K562 (cell line): Measurements from ENCODE around the gene DCTN2. TPM values are rescaled to one million over a fixed set of nuclear protein-coding genes. Genes with fewer than 3 reads are reported as not detected.

ENCODE experiments used
- ADNP ChIP-seq: fragments of 200-800 bp; sonication (Bioruptor generic); IDR thresholded peaks from 2 replicates; pipeline ENCODE4 v1.6.1; 2016; ENCODE audit warnings: missing genetic modification characterization, missing compliant biosample characterization
- ATF3 ChIP-seq, 2 experiments: fragments of 450-650 bp in 1 of 2; sonication (generic) in 1 of 2; formaldehyde crosslinking in 1 of 2; IDR thresholded peaks in 1 of 2; conservative IDR thresholded peaks in 1 of 2; 2 replicates each; pipeline versions ENCODE4 v1.6.1 to v1.8.1; 2016 to 2023; ENCODE audit warnings: mild to moderate bottlenecking in 2 of 2, moderate library complexity in 2 of 2, inconsistent platforms in 1 of 2, missing genetic modification reagents in 1 of 2
- GABPB1 ChIP-seq: sonication (generic); formaldehyde crosslinking; IDR thresholded peaks from 2 replicates; pipeline ENCODE4 v1.8.0; 2022; ENCODE audit warnings: mild to moderate bottlenecking, missing genetic modification reagents
- GATAD2B ChIP-seq: fragments of 450-650 bp; IDR thresholded peaks from 2 replicates; pipeline ENCODE4 v1.6.1; 2017; ENCODE audit warnings: mild to moderate bottlenecking, borderline replicate concordance
- HLTF ChIP-seq: fragments of 450-650 bp; IDR thresholded peaks from 2 replicates; pipeline ENCODE4 v1.6.1; 2016
- LARP7 ChIP-seq: fragments of 450-650 bp; IDR thresholded peaks from 2 replicates; pipeline ENCODE4 v1.6.1; 2016
- MBD1 ChIP-seq: fragments of 250-450 bp; sonication (Bioruptor Pico); IDR thresholded peaks from 2 replicates; pipeline ENCODE4 v1.8.0; 2022; ENCODE audit warnings: inconsistent platforms
- MTF1 ChIP-seq: fragments of 250-450 bp; sonication (Bioruptor Pico); IDR thresholded peaks from 2 replicates; pipeline ENCODE4 v1.9.0; 2021; ENCODE audit warnings: moderate library complexity, mild to moderate bottlenecking, inconsistent platforms, borderline replicate concordance
- PCBP2 ChIP-seq: fragments of 200-400 bp; formaldehyde crosslinking; IDR thresholded peaks from 2 replicates; pipeline ENCODE4 v1.6.1; 2018; ENCODE audit warnings: low read length, low read depth, mild to moderate bottlenecking, moderate library complexity; ENCODE audit not compliant: poor library complexity, severe bottlenecking
- SMC3 ChIP-seq: conservative IDR thresholded peaks from 2 replicates; pipeline ENCODE4 v1.6.1; 2011; ENCODE audit warnings: low read depth, low read length, improper control_type of control experiment; ENCODE audit not compliant: insufficient read depth
- SREBF1 ChIP-seq: fragments of 150-350 bp; IDR thresholded peaks from 2 replicates; pipeline ENCODE4 v1.6.1; 2014; ENCODE audit warnings: antibody characterized with exemption, low read depth, low read length, borderline replicate concordance
- THRA ChIP-seq: fragments of 450-650 bp; IDR thresholded peaks from 2 replicates; pipeline ENCODE4 v1.6.1; 2017; ENCODE audit warnings: mild to moderate bottlenecking, moderate library complexity
- XRCC4 ChIP-seq: IDR thresholded peaks from one replicate; pipeline ENCODE4 v1.6.1; 2011; ENCODE audit not compliant: insufficient read depth, insufficient read length; ENCODE audit errors: extremely low read depth
- ZBTB9 ChIP-seq: fragments of 450-650 bp; formaldehyde crosslinking; IDR thresholded peaks from 2 replicates; pipeline ENCODE4 v1.4.0; 2020; ENCODE audit warnings: mild to moderate bottlenecking, moderate library complexity
- ZNF324 ChIP-seq: fragments of 250-450 bp; sonication (Bioruptor Pico); IDR thresholded peaks from 2 replicates; pipeline ENCODE4 v1.4.0; 2020; ENCODE audit warnings: mild to moderate bottlenecking
- ZNF75A ChIP-seq: fragments of 450-650 bp; formaldehyde crosslinking; IDR thresholded peaks from 2 replicates; pipeline ENCODE4 v1.4.0; 2020; ENCODE audit warnings: mild to moderate bottlenecking
- polyA plus RNA-seq, 8 experiments: library from polyadenylated mRNA; depleted of rRNA in 4 of 8; stranded (reverse) in 5 of 8; unstranded in 3 of 8; fragments of >200 nt; fragmentation: Nextera tagmentation in 2 of 8; fragmentation: Illumina TruSeq in 1 of 8; extraction: Ambion mirVana in 2 of 8; extraction: Trizol in 1 of 8; gene quantifications; 2 replicates each; pipeline versions ENCODE4 v1.2.1 to v1.2.3, GENCODE V29; 2011 to 2014; ENCODE audit warnings: inconsistent platforms in 1 of 8, missing spikeins in 1 of 8
- total RNA-seq, 7 experiments: library from RNA; depleted of rRNA in 6 of 7; stranded (reverse); fragments of >200 nt in 6 of 7; fragmentation: Illumina TruSeq in 2 of 7; extraction: Trizol in 2 of 7; gene quantifications; 2 replicates each; pipeline versions ENCODE4 v1.2.1 to v1.2.3, GENCODE V29; 2011 to 2021; ENCODE audit warnings: low replicate concordance in 1 of 7
- TF ChIP-seq, protein P1 (sequence below): fragments of 450-650 bp; formaldehyde crosslinking; IDR thresholded peaks from 2 replicates; pipeline ENCODE4 v1.4.0; 2020; ENCODE audit warnings: mild to moderate bottlenecking, moderate library complexity
- TF ChIP-seq, protein P2 (sequence below): fragments of 250-450 bp; sonication (Bioruptor Pico); IDR thresholded peaks from 2 replicates; pipeline ENCODE4 v1.5.0; 2021

The DCTN2 gene
- total and polyA plus RNA-seq, 9 of the 15 experiments (the other 6 are each of a cell fraction or from before 2014, with no cell fraction given): 43.6 to 270 (median 125) TPM

DNA sequence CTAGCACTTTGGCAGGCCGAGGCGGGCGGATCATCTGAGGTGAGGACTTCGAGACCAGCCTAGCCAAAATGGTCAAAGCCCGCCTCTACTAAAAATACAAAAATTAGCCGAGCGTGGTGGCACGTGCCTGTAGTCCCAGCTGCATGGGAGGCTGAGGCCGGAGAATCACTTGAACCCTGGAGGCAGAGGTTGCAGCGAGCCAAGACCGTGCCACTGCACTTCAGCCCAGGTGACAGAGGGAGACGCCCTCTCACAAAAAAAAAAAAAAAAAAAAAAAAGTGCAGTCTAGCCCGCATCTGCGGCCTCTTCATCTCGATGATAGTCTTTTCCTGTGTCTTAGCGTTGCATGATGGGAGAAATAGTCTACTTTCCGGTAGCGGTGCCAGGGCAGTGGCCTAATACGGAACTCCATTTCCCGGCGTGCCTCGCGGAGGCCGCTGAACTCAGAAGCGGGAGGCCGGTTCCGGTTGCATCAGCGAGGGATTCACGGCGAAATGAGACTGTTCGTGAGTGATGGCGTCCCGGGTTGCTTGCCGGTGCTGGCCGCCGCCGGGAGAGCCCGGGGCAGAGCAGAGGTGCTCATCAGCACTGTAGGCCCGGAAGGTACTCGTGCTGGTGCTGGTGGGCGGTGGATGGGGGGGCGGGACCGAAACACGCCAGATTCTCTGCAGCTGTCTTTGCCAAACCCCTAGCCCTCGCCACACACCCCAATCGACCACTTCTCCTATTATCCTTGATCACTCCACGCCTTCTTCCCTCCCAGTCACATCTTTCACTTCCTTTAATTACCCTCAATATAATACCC, 59.2 kb downstream of the DCTN2 start, which contains the start of gene MARS1 (continued):
- TF ChIP-seq MBD1: no peak; the same call in 1 of the 2 replicates
- TF ChIP-seq LARP7: no peak
- TF ChIP-seq XRCC4: no peak
- TF ChIP-seq SMC3: no peak
- no peak for TF ChIP-seq SREBF1
- TF ChIP-seq ATF3 (IDR thresholded peaks at IDR 0.05): peak; percentile 98
- TF ChIP-seq ATF3 (CRISPR knock-in tag; conservative IDR thresholded peaks at IDR 0.05): peak; percentile 97
- no peak for TF ChIP-seq THRA
- TF ChIP-seq ZBTB9 (CRISPR knock-in tag): 0 out of 2 replicates have a peak, but pooled peaks have one; percentile 16
- TF ChIP-seq ZNF324 (CRISPR knock-in tag): no peak
- TF ChIP-seq PCBP2: no peak
- no peak for TF ChIP-seq ZNF75A (CRISPR knock-in tag)
- 0 out of 2 replicates have a peak, but pooled peaks have one; percentile 68 for TF ChIP-seq ADNP (tag)
- TF ChIP-seq, protein P1, sequence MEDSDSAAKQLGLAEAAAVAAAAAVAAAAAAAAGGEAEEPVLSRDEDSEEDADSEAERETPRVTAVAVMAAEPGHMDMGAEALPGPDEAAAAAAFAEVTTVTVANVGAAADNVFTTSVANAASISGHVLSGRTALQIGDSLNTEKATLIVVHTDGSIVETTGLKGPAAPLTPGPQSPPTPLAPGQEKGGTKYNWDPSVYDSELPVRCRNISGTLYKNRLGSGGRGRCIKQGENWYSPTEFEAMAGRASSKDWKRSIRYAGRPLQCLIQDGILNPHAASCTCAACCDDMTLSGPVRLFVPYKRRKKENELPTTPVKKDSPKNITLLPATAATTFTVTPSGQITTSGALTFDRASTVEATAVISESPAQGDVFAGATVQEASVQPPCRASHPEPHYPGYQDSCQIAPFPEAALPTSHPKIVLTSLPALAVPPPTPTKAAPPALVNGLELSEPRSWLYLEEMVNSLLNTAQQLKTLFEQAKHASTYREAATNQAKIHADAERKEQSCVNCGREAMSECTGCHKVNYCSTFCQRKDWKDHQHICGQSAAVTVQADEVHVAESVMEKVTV (CRISPR knock-in tag): no peak
- no peak for TF ChIP-seq GATAD2B
- TF ChIP-seq, protein P2, sequence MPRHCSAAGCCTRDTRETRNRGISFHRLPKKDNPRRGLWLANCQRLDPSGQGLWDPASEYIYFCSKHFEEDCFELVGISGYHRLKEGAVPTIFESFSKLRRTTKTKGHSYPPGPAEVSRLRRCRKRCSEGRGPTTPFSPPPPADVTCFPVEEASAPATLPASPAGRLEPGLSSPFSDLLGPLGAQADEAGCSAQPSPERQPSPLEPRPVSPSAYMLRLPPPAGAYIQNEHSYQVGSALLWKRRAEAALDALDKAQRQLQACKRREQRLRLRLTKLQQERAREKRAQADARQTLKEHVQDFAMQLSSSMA (CRISPR knock-in tag): no peak
- no peak for TF ChIP-seq MTF1
- 0 out of 2 replicates have a peak, but pooled peaks have one; percentile 77 for TF ChIP-seq HLTF
- TF ChIP-seq GABPB1 (CRISPR knock-in tag): peak; percentile 93
